HG03175 (cell line): ENCODE measurements around the gene CEP41.
"Not testable (repeated sequence)": the region's sequence is repeated elsewhere in the genome, so short reads cannot be mapped to it uniquely, and the experiment has no call there.

Experiments used
- ATAC-seq: cut with Tn5 transposase; IDR thresholded peaks from one replicate; pipeline ENCODE4 v1.9.1; 2021; ENCODE audit warnings: mild to moderate bottlenecking, moderate library complexity; ENCODE audit not compliant: unreplicated experiment

CEP41 gene

GRCh38 chr7:130390486-130390885, 50.3 kb downstream of the CEP41 start:
- ATAC-seq: no peak

- no peak for ATAC-seq
Observed at GRCh38 chr7:130388671-130389070, 52.1 kb downstream of the CEP41 start.

GRCh38 chr7:130387628-130388403, 53.0 kb downstream of the CEP41 start:
- no peak for ATAC-seq

GRCh38 chr7:130387306-130387627, 53.5 kb downstream of the CEP41 start:
- no peak for ATAC-seq

GRCh38 chr7:130386876-130387275, 53.9 kb downstream of the CEP41 start:
- no peak for ATAC-seq

GRCh38 chr7:130385600-130386066, 55.2 kb downstream of the CEP41 start:
- ATAC-seq: no peak

- no peak for ATAC-seq
Observed at GRCh38 chr7:130384841-130385599, 55.8 kb downstream of the CEP41 start.

- ATAC-seq: no peak
Observed at GRCh38 chr7:130384371-130384801, 56.4 kb downstream of the CEP41 start.

GRCh38 chr7:130383187-130383980, 57.4 kb downstream of the CEP41 start:
- no peak for ATAC-seq

- ATAC-seq: no peak
Observed at GRCh38 chr7:130381468-130382312, 59.1 kb downstream of the CEP41 start.

GRCh38 chr7:130380861-130381455, 59.9 kb downstream of the CEP41 start:
- ATAC-seq: no peak

- no peak for ATAC-seq
Observed at GRCh38 chr7:130379921-130380860, 60.6 kb downstream of the CEP41 start, which contains the start of gene CPA1. Gene CPA1, plus strand, starts transcription at chr7:130380494. Its CDS starts 27 bp downstream, at chr7:130380521.

- no peak for ATAC-seq
Observed at GRCh38 chr7:130379532-130379920, 61.3 kb downstream of the CEP41 start.

- ATAC-seq: no peak
Observed at GRCh38 chr7:130379019-130379418, 61.8 kb downstream of the CEP41 start.

- ATAC-seq: no peak
Observed at GRCh38 chr7:130377178-130377577, 63.6 kb downstream of the CEP41 start.

- ATAC-seq: not testable (repeated sequence)
Observed at GRCh38 chr7:130376461-130376860, 64.4 kb downstream of the CEP41 start.

GRCh38 chr7:130374507-130374906, 66.3 kb downstream of the CEP41 start:
- ATAC-seq: no peak

GRCh38 chr7:130372402-130373165, 68.2 kb downstream of the CEP41 start:
- no peak for ATAC-seq
